Measurements from ENCODE around the gene CIB2.

The CIB2 gene

DNA sequence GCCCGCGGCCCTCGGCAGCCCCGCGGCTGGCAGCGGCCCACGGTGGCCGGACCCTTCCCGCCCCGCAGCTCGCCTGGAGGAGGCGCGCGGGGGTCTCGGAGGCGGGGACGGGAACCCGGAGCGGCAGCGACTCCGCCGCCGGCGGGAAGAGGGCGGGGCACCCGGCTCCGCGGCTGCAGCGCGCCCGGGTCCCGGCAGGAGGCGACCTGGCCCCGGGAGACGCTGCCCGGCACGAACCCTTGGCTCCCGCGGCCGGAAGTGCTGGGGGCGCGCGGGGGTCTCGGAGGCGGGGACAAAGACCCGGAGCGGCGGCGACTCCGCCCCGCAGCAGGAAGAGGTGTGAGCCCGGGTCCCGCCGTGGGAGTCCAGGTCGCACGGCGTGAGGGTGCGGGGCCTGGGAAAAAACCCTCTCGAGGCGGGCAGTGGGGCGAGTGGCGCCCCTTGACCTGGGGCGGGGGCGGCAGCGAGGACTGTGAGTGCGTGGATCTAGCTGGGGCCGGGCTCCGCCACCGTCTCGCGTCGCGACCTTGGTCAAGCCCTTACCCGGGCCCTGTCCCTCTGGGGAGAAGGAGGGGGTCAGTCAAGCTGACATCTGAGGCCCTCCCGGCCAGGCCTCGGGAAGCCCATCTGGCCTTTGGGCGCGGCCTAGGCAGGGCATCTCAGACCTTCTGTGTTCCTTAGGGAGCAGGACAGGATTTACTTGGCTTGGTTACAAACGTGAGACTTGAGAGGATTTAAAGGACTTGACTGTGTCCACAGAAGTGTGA, at the start of gene CIB2:
Gene CIB2 (minus strand): TSS at position 151 of the 767 bp plus-strand sequence. CDS start 230 bp downstream, outside the sequence.
- peak within 1 kb of the TSS; percentile 83 for H3K4me3 ChIP-seq
- peak; percentile 74 for DNase-seq (ENCODE audit: low spot score)
- H3K27ac ChIP-seq, result peak within 1 kb of the TSS; percentile 75 to 82
- peak; percentile 91 for TF ChIP-seq CTCF (IDR thresholded peaks at IDR 0.05)

DNA sequence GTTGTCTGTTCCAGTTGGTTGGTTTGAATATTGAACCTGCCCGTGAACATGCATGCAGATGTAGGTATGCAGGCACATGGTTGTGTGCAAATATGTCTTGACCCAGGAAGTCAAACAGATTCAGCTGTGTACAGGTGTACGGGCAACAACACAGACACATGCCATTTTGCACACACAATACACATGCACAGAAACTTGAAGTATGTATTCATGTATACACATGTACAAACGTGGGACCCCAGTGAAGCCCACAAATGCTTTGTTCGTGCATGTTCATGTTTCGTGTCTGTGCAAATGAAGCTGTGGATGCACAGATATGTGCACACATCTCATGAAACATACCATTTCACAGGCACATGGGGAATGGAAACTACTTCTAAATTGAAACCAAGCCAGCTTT, 48.7 kb upstream of the CIB2 start:
- TF ChIP-seq CTCF (IDR thresholded peaks at IDR 0.05), result no peak
- Histone ChIP-seq H3K27ac (no peak overlapping the region), H3K4me3 (no peak overlapping the region)
- no peak for DNase-seq (ENCODE audit: low spot score)

GRCh38 chr15:78179286-78179840, 48.1 kb upstream of the CIB2 start:
- no peak for DNase-seq (ENCODE audit: low spot score)
- Histone ChIP-seq H3K27ac (no peak overlapping the region), H3K4me3 (no peak overlapping the region)
- no peak for TF ChIP-seq CTCF (IDR thresholded peaks at IDR 0.05)

GRCh38 chr15:78178064-78178463, 46.8 kb upstream of the CIB2 start:
- no peak for TF ChIP-seq CTCF (IDR thresholded peaks at IDR 0.05)
- H3K4me3 ChIP-seq, result no peak overlapping the region
- DNase-seq (ENCODE audit: low spot score), result no peak
- no peak overlapping the region for H3K27ac ChIP-seq

DNA sequence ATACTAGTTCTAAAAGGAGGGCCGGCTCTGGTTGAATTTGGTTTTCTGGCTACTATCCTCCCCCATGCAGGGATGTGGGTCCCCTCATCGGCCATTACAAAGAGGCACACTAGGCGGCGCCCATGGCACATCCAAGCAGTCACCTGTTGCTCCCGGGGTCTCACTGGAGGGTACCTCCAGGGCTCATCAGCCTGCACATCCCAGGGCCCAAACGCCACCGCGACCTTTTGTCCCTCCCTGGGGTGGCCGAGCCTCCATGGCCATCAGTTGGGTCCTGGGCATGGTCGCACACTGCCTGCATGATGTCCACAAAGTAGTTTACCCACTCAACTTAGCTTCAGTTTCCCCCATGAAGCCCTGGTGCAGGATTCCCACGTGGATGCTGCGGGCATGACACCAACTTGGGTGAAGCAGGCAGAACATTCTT, 46.2 kb upstream of the CIB2 start:
- Histone ChIP-seq H3K4me3 (no peak overlapping the region), H3K27ac (no peak overlapping the region)
- peak; percentile 21 for TF ChIP-seq CTCF (IDR thresholded peaks at IDR 0.05)
- no peak for DNase-seq (ENCODE audit: low spot score)

GRCh38 chr15:78175330-78175729, 44.1 kb upstream of the CIB2 start:
- TF ChIP-seq CTCF (IDR thresholded peaks at IDR 0.05), result no peak
- Histone ChIP-seq H3K27ac (no peak overlapping the region), H3K4me3 (no peak overlapping the region)
- no peak for DNase-seq (ENCODE audit: low spot score)

DNA sequence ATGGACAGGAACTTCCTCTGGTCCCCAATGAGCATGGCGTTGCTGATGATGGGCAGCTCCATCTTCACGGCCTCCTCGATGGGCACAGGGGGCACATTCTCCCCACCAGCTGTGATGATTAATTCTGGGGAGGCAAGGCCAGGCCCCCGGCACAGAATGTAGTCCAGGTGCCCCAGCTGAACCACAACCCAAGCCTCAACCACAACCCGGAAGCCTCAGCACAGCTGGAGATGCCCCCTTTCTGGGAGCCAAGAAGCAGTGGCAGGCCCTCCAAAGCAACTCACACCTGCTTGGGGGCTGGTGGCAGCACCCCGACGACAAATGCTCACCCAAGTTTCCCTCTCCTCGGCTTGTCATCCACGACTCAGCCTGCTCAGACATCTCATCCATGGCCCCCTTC, 43.2 kb upstream of the CIB2 start:
- no peak for TF ChIP-seq CTCF (IDR thresholded peaks at IDR 0.05)
- H3K4me3 ChIP-seq, result no peak overlapping the region
- no peak for DNase-seq (ENCODE audit: low spot score)
- no peak overlapping the region for H3K27ac ChIP-seq

Measured in coronary artery (tissue), 2 donors.